Keratinocyte (primary cell): ENCODE data around the gene KCNJ15.

Experiments
- CTCF ChIP-seq, 3 experiments: IDR thresholded peaks in 1 of 3; conservative IDR thresholded peaks in 1 of 3; optimal IDR thresholded peaks in 1 of 3; 2 replicates in 2 of 3; 3 replicates in 1 of 3; pipeline versions ENCODE3 to v1.5.1; 2011; ENCODE audit warnings: low read length in 3 of 3, mild to moderate bottlenecking in 3 of 3, moderate library complexity in 2 of 3, control low read depth in 1 of 3, inconsistent platforms in 1 of 3; ENCODE audit not compliant: insufficient read depth in 2 of 3; ENCODE audit errors: extremely low read depth in 1 of 3
- EZH2 ChIP-seq: IDR thresholded peaks from one replicate; pipeline ENCODE4 v1.6.1; 2012; ENCODE audit warnings: inconsistent platforms, mild to moderate bottlenecking, low read length, moderate library complexity

GRCh38 chr21:38354231-38354630 lies 97.4 kb downstream of the KCNJ15 start:
- no peak for TF ChIP-seq CTCF (optimal IDR thresholded peaks at IDR 0.05 in 1 of 3, IDR thresholded peaks at IDR 0.05 in 1 of 3, conservative IDR thresholded peaks at IDR 0.05 in 1 of 3; ENCODE audit: extremely low read depth in 1 of 3, insufficient read depth in 2 of 3, low read length in 3 of 3)
- no peak for TF ChIP-seq EZH2
